AG10803 (cell line): ENCODE measurements around the gene AGA.
A peak's percentile ranks its signal among the peaks of the same experiment; 100 is the strongest.

ENCODE experiments used
- DNase-seq: peaks from one replicate; pipeline ENCODE4 v3.0.0; 2010; ENCODE audit warnings: low read depth
- H3K4me3 ChIP-seq: 2 replicates; pipeline ENCODE4 v1.5.1; 2011; ENCODE audit warnings: mild to moderate bottlenecking, low read length, control low read depth
- CTCF ChIP-seq: conservative IDR thresholded peaks from 2 replicates; pipeline ENCODE4 v1.5.1; 2011; ENCODE audit warnings: mild to moderate bottlenecking, low read length, control low read depth, inconsistent platforms

Gene AGA

GRCh38 chr4:177484613-177485021 lies 42.4 kb upstream of the AGA start:
- no peak for TF ChIP-seq CTCF
- H3K4me3 ChIP-seq = no peak overlapping the region
- peak; percentile 94 for DNase-seq

- no peak overlapping the region for H3K4me3 ChIP-seq
- DNase-seq = no peak
- TF ChIP-seq CTCF = no peak
These were observed 41.5 kb upstream of the AGA start for GRCh38 chr4:177483760-177484159.

GRCh38 chr4:177483271-177483670 lies 41.0 kb upstream of the AGA start:
- H3K4me3 ChIP-seq = no peak overlapping the region
- TF ChIP-seq CTCF = no peak
- peak; percentile 12 for DNase-seq

- no peak overlapping the region for H3K4me3 ChIP-seq
- TF ChIP-seq CTCF = no peak
- DNase-seq = no peak
These were observed 40.1 kb upstream of the AGA start for GRCh38 chr4:177482367-177482766.

GRCh38 chr4:177480795-177481194 lies 38.6 kb upstream of the AGA start:
- TF ChIP-seq CTCF = no peak
- DNase-seq = peak; percentile 22
- H3K4me3 ChIP-seq = no peak overlapping the region

- DNase-seq = no peak
- H3K4me3 ChIP-seq = no peak overlapping the region
- TF ChIP-seq CTCF = no peak
These were observed 36.8 kb upstream of the AGA start for GRCh38 chr4:177479063-177479462.

- DNase-seq = no peak
- no peak overlapping the region for H3K4me3 ChIP-seq
- no peak for TF ChIP-seq CTCF
These were observed 36.3 kb upstream of the AGA start for GRCh38 chr4:177478496-177478895.
